ENCODE results near the gene IGF2R. TPM values are rescaled to one million over a fixed set of nuclear protein-coding genes. Genes with fewer than 3 reads are reported as not detected.

Gene IGF2R
- total and polyA plus RNA-seq, 2 experiments from 2014 or later = 61.2 to 132 TPM

DNA sequence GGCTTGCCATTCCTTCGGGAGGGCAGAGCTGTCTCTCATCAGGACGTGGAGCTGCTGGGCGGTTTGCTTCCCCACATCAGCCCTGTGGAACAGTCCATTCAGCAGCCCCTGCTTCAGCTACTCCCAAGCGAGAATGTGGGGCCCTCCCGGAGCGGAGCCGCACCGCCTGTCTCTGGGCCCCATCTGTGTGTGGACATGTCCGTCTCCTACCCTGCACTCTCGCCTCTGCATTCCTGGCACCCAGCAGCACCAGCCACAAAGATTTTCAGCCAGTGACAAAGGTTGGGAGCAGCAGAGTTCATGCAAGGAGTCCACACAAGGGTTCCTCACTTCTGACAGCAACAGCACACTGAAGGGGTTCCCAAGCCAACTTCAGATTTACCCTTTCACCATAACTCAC, 123.7 kb downstream of the IGF2R start:
- Histone ChIP-seq H3K4me1 (ENCODE audit: insufficient read depth) (no peaks in the 10 kb centered on the region), H3K9me3 (ENCODE audit: low read depth) (no peaks in the 10 kb centered on the region), H3K4me2 (no peak overlapping the region), H4K20me1 (ENCODE audit: insufficient read depth, poor library complexity, severe bottlenecking) (no peaks in the 10 kb centered on the region), H3K4me3 (no peak overlapping the region), H3K9me2 (replicated peaks; ENCODE audit: insufficient read depth) (no peaks in the 10 kb centered on the region), H3K27ac (no peak overlapping the region), H3K36me3 (replicated peaks; ENCODE audit: insufficient read depth, low read depth) (peaks cover 7% of the 10 kb centered on the region), H3K27me3 (no peaks in the 10 kb centered on the region), H2AFZ (no peak overlapping the region), H3K79me2 (no peaks in the 10 kb centered on the region)
- 90% methylated on average over 10 of the region's 10 CpGs for whole genome bisulfite sequencing (ENCODE audit: low lambda C conversion rate, missing lambda C conversion rate)
- DNase-seq (ENCODE audit: low spot score) = no peak
- no peak for TF ChIP-seq EZH2 (IDR thresholded peaks at IDR 0.05; ENCODE audit: borderline replicate concordance)
- TF ChIP-seq EZH2phosphoT487 (IDR thresholded peaks at IDR 0.05; ENCODE audit: low read depth, severe bottlenecking, unreplicated experiment) = no peak
- TF ChIP-seq, protein P1, sequence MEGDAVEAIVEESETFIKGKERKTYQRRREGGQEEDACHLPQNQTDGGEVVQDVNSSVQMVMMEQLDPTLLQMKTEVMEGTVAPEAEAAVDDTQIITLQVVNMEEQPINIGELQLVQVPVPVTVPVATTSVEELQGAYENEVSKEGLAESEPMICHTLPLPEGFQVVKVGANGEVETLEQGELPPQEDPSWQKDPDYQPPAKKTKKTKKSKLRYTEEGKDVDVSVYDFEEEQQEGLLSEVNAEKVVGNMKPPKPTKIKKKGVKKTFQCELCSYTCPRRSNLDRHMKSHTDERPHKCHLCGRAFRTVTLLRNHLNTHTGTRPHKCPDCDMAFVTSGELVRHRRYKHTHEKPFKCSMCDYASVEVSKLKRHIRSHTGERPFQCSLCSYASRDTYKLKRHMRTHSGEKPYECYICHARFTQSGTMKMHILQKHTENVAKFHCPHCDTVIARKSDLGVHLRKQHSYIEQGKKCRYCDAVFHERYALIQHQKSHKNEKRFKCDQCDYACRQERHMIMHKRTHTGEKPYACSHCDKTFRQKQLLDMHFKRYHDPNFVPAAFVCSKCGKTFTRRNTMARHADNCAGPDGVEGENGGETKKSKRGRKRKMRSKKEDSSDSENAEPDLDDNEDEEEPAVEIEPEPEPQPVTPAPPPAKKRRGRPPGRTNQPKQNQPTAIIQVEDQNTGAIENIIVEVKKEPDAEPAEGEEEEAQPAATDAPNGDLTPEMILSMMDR (IDR thresholded peaks at IDR 0.05; ENCODE audit: poor library complexity) = no peak

DNA sequence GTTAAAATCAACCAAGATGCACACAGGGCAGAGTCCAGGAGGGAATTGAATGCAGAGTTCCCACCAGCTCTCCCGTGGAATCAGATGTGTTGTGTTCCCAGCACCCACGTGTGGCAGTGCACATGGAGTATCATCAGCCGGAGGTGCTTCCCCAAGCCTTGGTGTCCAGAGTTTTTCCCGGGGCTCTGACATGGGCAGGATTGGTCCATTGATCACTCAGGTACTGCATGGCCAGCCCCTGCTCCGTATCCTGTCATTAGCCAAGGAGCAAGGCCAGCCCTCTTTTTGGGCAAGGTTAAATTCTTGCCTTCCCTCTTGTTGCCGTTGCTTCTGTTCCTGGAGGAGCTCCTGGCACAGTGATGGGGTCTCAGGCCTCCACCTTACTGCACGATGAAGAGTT, 124.2 kb downstream of the IGF2R start:
- Histone ChIP-seq H3K27ac (no peak overlapping the region), H4K20me1 (ENCODE audit: insufficient read depth, poor library complexity, severe bottlenecking) (no peaks in the 10 kb centered on the region), H3K9me2 (replicated peaks; ENCODE audit: insufficient read depth) (no peaks in the 10 kb centered on the region), H3K4me1 (ENCODE audit: insufficient read depth) (no peaks in the 10 kb centered on the region), H3K27me3 (no peaks in the 10 kb centered on the region), H2AFZ (no peak overlapping the region), H3K9me3 (ENCODE audit: low read depth) (no peaks in the 10 kb centered on the region), H3K36me3 (replicated peaks; ENCODE audit: insufficient read depth, low read depth) (peaks cover 7% of the 10 kb centered on the region), H3K4me2 (no peak overlapping the region), H3K4me3 (no peak overlapping the region), H3K79me2 (no peaks in the 10 kb centered on the region)
- TF ChIP-seq EZH2 (IDR thresholded peaks at IDR 0.05; ENCODE audit: borderline replicate concordance) (no peak), EZH2phosphoT487 (IDR thresholded peaks at IDR 0.05; ENCODE audit: low read depth, severe bottlenecking, unreplicated experiment) (no peak)
- TF ChIP-seq, protein P1 (IDR thresholded peaks at IDR 0.05; ENCODE audit: poor library complexity) = no peak
- 91% methylated on average over 7 of the region's 7 CpGs for WGBS (ENCODE audit: low lambda C conversion rate, missing lambda C conversion rate)
- no peak for DNase-seq (ENCODE audit: low spot score)

DNA sequence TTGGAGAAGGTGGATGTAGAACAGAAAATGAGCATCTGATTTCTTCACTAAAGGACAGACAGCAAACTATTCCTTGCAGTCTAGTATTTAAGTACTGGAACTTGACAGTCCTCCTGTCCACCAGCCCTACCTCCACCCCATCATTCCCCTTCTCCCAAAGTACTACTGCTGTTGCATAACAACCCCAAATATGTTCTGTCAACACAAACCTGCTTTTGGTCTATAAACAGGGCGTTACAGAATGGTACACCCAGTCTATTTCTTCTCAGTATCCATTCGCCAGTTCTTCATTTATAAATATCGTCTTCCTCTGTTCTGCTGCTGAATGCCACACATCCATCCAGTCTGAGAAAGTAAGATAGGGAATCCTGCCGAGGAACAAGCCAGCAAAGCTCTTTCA, 125.1 kb downstream of the IGF2R start:
- WGBS (ENCODE audit: low lambda C conversion rate, missing lambda C conversion rate) = 92% methylated on average over 4 of the region's 4 CpGs

More for the DNA sequence above, 125.1 kb downstream of the IGF2R start:
- no peak overlapping the region for H2AFZ ChIP-seq
- H3K4me1 ChIP-seq (ENCODE audit: insufficient read depth) = no peaks in the 10 kb centered on the region
- no peaks in the 10 kb centered on the region for H3K9me2 ChIP-seq (replicated peaks; ENCODE audit: insufficient read depth)
- H4K20me1 ChIP-seq (ENCODE audit: insufficient read depth, poor library complexity, severe bottlenecking) = no peaks in the 10 kb centered on the region
- H3K4me3 ChIP-seq = no peak overlapping the region
- no peaks in the 10 kb centered on the region for H3K27me3 ChIP-seq
- TF ChIP-seq EZH2phosphoT487 (IDR thresholded peaks at IDR 0.05; ENCODE audit: low read depth, severe bottlenecking, unreplicated experiment) (no peak), EZH2 (IDR thresholded peaks at IDR 0.05; ENCODE audit: borderline replicate concordance) (no peak)
- TF ChIP-seq, protein P1 (IDR thresholded peaks at IDR 0.05; ENCODE audit: poor library complexity) = no peak
- H3K9me3 ChIP-seq (ENCODE audit: low read depth) = no peaks in the 10 kb centered on the region
- no peak overlapping the region for H3K27ac ChIP-seq
- H3K4me2 ChIP-seq = no peak overlapping the region
- peaks cover 7% of the 10 kb centered on the region for H3K36me3 ChIP-seq (replicated peaks; ENCODE audit: insufficient read depth, low read depth)
- H3K79me2 ChIP-seq = no peaks in the 10 kb centered on the region
- DNase-seq (ENCODE audit: low spot score) = no peak
